ENCODE results near the gene COBL. TPM values are rescaled to one million over a fixed set of nuclear protein-coding genes. Genes with fewer than 3 reads are reported as not detected.

The COBL gene
- polyA plus RNA-seq, 3 donors: 16.8 to 23.3 (median 21.4) TPM

DNA sequence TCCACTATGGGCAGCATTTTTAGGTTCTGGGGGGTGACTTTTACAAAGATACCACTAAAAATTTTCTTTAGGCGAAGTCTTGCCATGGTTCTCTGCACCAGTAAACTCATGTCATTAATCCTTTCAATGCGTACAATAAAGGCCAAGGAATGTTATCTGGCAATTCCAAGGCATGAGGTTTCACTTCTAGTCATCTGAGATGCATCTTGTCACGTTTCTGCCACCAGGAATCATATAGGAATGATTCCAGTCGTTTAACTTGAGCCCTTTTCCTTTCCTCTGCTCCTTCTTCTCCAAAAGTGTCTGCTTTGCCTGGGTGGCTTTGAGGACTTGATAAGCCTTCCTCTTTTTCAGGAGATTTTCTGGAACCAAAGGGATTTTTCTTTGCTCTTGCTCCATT is 56.8 kb downstream of the COBL start:
- no peak for DNase-seq (ENCODE audit: low read depth in 3 of 3, low spot score in 2 of 3)

DNA sequence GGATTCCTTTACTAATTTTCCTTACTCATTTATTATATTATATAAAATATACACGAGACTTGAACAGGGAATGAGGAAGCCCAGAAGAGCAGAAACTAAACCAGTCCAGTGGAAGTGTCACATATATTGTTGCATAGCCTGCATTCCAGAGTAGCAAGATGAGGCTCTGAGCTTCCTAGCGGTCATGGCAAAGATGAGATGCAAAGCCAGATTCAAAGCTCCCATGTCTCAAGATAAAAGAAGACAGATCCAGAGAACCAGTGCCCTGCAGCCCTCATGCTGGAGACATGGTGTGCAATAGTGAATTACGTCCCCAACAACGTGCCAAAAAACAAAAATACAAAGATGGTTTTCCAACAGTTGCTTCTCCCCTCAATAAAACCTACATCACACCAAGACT is 59.7 kb downstream of the COBL start:
- DNase-seq (ENCODE audit: low read depth in 3 of 3, low spot score in 2 of 3): no peak

DNA sequence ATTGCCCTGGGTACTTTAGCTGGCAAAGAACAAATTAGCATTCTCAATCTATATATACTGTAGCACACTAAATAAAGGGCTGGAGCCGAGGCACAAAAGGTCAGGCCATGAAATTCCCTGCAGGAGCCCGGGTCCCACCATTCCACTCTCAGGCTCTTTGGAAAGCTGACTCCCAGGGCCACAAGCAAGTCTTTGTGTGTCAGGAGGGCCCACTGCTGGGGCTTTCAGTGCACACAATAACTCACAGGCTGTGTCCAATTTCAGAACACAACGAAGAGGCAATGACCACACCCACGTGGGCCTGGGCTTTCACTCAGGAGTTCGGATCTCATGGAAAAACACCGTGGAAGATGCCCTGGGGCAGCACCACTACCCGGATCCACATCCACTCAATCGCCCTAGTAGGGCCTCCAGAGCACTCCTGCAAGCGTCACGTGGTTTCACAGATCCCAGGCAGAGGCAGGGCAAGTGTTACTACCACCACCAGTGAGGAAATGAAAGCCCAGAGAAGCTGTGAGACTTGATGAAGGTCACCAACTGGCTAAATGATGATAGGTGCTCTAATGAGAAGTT is 60.3 kb downstream of the COBL start:
- DNase-seq (ENCODE audit: low read depth in 3 of 3, low spot score in 2 of 3): no peak

DNA sequence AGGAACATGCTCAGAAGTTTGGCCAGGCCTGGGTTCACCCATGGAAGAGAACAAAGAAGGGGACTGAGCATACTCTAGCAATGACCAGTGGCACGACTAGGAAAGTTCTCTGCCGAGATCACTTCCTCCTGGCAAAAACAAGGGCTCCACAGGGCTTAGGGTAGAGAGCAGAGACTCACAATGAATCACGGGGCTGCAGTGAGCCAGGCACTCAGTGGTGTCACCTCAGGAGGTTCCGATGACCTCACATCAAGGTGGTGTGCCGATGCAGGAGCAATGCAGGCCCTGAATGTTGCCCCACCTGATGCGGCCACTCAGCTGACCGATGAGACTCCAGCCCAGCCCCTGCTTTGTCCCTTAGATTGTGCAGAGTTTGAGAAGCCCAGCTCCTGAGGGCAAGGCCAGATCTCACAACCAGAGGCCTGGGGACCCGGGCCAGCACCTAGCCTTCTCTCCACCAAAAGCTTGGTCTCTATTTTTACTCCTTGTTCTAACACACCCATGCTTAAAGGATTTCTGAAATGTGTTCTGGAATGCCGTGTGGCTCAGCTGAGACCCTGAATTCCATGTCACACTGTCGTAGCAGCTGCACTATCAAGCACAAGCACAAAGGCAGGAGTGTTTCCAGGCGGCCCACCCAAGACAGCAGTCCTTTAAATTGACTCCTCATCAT is 60.9 kb downstream of the COBL start:
- DNase-seq (ENCODE audit: low read depth in 3 of 3, low spot score in 2 of 3): no peak

DNA sequence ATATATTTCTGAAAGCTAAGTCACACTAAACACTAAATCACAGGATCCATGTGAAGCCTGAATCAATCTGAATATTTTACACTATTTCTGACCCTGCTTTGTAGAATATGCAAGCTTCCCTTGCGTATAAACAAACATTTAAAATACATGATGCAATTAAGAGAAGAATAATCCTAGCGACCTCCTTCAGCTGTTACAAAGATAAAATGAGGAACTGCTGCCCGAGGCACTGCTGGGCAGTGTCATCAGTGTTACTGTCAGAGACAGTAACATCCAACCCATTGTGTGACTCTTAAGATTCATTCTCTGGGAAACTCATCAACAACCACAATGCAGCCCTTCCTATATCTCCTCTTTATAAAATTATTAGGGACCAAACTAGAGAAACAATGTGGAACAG is 61.6 kb downstream of the COBL start:
- no peak for DNase-seq (ENCODE audit: low read depth in 3 of 3, low spot score in 2 of 3)

DNA sequence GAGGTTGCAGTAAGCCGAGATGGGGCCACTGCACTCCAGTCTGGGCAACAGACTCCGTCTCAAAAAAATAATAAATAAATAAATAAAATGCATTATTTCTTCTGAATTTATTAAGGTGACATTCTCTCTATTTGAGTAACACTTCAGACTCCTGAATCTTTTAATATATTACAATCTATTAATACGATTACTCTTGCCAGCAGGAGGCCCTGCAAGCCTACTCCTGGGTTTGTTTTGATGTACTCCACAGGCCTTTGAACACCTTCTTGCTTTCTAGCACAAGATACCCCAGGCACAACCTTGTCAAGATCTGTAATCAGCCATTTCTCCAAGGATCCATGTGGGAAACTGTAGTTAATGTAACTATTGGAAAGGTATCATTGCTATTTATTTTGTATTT is 63.5 kb downstream of the COBL start:
- no peak for DNase-seq (ENCODE audit: low read depth in 3 of 3, low spot score in 2 of 3)

DNA sequence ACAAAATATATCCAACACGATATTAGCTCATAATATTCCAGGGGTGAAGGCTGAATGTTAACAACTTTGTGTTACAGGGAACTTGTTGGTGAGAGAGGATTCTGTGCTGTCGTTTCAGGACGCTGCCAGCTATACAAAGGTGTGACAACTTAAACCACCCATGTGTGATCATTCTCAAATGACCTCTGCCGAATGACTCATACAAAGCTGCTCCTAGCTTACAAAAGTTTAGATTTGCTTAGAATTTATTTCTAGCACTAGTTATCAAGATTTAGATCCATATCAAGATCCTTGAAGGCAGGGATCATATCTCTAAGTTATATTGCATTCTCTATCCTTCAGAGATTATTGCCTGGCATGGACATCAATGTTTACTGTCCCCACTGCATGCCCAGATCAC is 65.3 kb downstream of the COBL start:
- no peak for DNase-seq (ENCODE audit: low read depth in 3 of 3, low spot score in 2 of 3)

DNA sequence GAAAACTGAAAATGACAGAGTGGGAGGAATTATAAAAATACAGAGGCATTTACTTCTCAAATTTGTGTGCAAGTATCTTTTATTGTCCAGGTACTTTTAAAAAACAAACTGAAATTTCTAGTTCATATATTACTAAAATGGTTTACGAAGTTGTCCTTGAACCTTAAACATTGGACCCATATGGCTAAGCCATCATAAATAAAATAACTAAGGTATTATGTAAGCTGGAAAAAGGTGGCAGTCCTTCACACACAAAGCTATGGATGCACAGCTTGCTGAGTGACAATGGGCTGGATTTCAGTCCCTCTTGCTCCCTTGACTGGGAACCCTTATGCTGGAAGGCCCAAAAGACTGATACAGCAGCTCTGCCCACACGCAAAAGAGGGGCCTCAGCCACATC is 66.1 kb downstream of the COBL start:
- DNase-seq (ENCODE audit: low read depth in 3 of 3, low spot score in 2 of 3): no peak

DNA sequence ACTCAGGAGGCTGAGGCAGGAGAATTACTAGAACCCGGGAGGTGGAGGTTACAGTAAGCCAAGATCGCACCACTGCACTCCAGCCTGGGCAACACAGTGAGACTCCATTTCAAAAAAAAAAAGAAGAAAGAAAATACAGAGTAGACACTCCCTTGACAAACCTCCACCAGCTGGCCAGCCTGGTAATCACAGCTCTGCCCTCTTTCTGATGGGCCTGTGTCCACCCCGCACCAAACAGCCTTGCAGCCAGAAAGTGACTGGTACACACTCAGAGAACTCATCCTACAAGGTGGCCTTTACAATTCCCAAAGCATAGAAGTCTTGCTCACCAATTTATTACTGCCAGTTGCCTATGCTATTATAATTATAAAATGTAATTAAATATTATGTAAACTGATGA is 66.6 kb downstream of the COBL start:
- no peak for DNase-seq (ENCODE audit: low read depth in 3 of 3, low spot score in 2 of 3)

DNA sequence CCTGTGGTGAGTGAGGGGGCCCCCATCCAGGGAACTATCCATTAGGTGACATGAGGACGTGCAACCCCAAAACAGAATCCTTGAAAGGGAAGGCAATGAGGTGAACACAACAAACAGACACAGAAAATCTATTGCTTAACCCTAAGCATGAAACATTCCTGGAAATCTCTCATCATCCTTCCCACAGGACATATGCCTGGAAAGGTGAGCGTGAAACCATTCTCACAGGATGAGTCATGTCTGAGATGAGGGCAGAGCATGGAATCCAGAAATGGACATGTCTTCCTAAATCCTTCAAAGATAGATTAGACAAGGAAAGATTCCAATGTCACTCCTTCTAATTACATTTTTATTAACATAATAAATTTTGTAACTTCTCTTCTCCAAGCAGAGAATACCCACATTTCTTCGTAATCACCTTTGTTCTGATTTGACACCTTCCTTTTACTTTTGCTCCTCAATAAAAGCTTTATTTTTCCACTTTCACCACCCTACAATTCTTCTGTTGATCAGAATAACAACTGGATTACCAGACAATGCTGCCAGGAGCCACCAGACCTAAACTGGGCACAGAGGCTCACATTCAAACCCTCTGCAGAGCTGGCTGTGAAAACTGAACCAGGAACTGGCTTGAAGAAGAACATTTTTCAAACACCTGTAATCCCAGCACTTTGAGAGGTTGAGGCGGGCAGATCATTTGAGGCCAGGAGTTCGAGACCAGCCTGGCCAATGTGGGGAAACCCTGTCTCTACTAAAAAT is 67.2 kb downstream of the COBL start:
- DNase-seq (ENCODE audit: low read depth in 3 of 3, low spot score in 2 of 3): no peak

DNA sequence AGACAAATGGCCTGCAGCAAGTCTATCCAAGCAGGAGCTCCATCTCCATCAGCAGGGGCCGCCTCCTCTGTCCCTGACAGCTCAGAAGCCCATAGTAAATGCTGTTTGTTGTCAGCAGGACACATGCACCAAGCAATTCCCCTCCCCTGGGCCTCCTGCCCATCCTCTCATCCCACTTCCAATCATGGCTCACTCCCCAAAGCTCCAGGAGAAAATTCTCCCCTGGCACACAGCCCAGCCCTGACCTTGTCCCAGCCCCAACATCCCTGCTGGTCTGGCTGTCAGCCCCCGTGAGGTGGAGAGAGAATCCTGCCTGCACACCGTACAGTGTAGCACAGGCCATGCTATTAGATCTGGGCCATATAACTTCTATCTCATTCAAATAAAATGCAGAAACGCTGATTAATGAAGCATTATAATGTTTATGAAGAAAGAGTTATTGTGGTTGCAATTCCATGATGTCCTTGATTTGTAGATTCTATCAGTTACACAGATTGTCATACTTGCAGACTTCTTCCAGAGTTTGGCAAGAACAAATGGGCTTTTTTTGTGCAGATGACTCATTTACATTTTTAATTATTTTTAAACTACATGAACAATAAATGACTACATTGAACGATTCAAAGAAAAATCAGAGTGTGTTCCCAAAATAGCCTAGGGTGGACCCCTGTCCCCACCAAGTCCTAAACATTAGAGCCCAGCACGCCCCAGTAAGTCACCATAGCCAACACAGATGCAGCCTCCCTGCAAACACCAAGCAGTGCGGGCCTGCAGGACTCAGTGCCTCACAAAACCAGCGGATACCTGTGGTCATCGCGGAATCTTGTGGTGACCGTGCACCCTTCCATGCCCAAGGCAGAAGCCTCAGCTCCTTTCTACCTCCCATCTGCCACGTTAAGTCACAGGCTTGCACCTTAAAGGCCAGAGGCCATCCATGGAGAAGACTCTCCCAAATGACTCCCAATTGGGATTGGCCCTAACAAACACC is 70.1 kb downstream of the COBL start:
- no peak for DNase-seq (ENCODE audit: low read depth in 3 of 3, low spot score in 2 of 3)

DNA sequence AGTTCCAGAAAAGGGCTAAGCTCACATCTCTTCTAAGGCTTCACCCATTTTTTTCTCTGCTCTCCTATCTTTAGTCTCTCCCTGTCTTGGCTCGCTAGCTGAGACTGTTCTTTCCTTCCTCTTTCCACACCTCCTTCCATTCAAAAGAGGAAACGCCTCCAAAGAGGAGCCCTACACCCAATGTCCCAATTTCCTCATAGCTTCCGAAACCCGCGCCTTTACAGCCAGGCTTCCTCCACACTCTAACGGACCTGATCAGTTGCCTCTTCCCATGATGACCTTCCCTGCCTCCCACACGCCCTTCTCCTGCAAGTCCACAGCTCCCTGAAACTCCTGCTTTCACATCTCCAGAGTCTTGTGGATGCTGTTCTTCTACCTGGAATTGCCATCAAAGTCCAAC is 71.7 kb downstream of the COBL start:
- no peak for DNase-seq (ENCODE audit: low read depth in 3 of 3, low spot score in 2 of 3)

DNA sequence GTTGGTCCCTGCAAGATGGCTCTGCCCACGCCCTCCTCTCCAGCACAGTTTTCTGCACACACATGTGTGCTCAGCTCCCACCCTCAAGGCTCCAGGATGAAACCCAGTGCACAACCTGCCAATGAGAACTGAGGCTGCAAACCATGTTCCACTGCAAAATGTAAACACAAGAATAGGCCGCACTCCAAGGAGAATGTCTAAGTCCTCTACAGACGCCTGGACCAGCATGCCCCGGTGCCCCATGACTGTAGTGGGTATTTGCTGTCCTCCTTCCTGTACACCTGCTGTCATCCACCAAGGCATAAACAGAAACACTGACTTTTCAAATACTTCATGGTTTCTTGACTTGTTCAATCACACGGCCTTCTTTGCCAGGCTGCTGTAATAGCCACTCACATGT is 72.6 kb downstream of the COBL start:
- no peak for DNase-seq (ENCODE audit: low read depth in 3 of 3, low spot score in 2 of 3)

DNA sequence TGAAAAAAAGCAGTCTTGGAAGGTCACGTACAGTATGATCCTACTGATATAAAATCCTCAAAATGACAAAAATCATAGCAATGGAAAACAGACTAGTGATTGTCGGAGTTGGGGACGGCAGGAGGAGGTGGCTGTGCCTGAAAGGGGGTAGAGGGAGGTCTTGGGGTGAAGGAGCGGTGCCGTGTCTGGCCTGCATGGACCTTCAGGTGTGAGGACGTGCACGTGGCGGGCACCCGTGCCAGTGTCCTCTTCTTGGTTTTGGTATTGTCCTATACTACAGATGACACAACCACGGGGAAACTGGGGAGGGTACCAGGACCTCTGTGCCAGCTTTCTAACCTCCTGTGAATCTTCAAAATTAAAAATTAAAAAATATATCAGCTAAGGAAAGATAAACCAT is 73.0 kb downstream of the COBL start:
- no peak for DNase-seq (ENCODE audit: low read depth in 3 of 3, low spot score in 2 of 3)

DNA sequence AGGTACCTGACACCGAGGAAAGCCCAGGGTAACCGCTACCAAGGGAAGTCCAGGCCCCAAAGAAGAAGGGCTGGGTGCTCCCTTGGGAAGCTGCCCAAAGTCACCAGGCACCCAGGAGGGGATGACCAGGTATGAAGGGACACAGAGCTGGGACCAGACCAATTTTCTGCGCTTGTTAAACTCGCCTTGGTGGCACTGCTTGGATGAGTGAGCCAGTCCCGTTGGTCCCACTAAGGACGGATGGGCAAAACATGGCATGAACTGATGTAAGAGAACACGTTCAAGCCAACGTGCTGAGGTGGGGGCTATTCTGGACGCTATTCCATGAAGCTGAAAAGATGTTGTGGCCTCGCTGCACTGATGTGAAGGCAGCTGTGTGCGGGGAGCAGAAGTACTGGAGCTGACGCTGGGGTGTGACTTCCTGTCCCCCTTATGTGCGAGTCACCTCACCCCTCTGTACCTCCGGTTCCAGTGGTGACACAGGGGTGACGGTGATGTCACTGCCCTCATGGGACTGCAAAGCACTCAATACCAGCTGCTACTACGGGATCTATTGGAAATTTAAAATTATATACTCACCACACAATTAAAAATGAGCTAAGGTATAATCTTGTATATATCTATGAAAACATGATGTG is 73.6 kb downstream of the COBL start:
- no peak for DNase-seq (ENCODE audit: low read depth in 3 of 3, low spot score in 2 of 3)

DNA sequence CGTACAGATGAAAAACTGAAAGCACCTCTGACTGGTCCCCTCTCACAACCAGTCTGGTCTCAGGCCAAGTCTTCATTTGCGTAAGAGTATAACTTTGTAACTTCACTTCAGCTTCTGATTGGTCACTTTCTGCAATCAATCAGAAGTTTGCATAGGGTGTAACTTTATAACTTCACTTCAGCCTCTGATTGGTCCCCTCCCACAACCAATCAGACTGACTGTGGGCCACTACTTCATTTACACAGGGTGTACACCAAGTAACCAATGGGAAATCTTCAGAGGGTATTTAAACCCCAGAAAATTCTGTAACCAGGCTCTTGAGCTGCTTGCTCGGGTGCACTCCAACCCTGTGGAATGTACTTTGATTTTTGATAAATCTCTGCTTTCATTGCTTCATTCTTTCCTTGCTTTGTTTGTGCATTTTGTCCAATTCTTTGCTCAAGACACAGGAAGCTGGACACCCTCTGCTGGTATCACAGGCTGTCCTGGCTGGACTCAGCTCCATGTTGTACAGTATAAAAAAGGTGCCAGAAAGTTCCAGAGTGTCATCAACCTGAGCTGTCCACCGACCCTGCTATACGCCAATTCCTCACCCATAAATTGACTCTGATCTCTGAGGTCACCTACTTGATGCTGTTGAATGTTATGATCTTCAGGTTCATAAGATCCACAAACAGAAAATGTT is 74.5 kb downstream of the COBL start:
- DNase-seq (ENCODE audit: low read depth in 3 of 3, low spot score in 2 of 3): no peak

DNA sequence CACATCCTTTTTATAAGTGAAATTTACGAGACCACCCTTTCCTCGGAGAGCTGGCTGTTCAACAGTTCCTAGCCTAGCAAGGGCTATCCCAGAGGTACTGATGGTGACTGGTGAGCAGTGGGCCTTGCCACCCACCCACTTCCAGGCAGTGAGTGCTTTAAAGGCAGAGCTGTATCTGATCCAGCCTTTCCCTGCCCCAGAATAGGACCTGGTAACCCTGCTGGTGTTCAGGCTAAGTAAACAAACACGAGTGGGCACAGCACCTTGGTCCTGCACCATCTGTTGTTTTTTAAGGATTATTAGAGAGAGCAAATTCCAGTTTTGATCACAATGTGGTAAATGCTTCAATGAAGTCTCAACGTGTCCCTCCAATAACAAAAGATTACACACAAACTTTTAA is 75.7 kb downstream of the COBL start:
- DNase-seq (ENCODE audit: low read depth in 3 of 3, low spot score in 2 of 3): no peak

DNA sequence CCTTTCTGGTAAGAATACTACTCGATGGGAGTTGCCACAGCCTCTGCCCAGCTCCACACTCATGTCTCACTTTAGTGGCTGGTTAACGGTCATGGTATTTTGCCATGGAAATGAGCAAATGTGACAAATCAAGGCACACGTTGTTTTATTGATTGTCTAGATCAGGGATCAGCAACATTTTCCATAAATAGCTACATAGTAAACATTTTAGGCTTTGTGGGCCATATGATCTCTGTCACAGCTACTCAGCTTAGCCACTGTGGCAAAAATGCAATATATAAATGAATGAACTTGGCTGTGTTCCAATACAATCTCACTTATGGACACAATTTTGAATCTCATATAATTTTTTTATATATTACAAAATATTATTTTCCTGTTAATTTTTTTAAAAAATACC is 76.9 kb downstream of the COBL start:
- no peak for DNase-seq (ENCODE audit: low read depth in 3 of 3, low spot score in 2 of 3)

DNA sequence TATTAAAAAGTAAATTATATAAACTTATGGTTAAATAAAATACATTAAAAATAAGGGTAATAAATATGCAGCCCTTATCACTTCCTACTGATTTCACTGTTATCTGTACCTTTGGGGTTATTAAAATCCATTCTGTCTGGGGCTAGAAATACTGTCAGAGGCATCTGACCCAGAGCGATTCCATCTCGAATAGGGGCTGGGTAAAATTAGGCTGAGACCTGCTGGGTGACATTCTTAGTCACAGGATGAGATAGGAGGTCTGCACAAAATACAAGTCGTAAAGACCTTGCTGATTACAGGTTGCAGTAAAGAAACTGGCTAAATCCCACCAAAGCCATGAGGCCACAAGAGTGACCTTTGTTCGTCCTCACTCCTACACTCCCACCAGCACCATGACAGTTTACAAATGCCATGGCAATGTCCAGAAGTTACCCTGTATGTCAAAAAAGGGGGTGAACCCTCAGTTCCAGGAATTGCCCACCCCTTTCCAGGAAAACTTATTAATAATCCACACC is 77.6 kb downstream of the COBL start:
- DNase-seq (ENCODE audit: low read depth in 3 of 3, low spot score in 2 of 3): no peak
